ENCODE results near the gene RUBCNL. TPM values are rescaled to one million over a fixed set of nuclear protein-coding genes. Genes with fewer than 3 reads are reported as not detected.

Gene RUBCNL
- total and polyA plus RNA-seq, 2 donors (not counting 3 experiments of a cell fraction or from before 2014, with no cell fraction given): not detected

DNA sequence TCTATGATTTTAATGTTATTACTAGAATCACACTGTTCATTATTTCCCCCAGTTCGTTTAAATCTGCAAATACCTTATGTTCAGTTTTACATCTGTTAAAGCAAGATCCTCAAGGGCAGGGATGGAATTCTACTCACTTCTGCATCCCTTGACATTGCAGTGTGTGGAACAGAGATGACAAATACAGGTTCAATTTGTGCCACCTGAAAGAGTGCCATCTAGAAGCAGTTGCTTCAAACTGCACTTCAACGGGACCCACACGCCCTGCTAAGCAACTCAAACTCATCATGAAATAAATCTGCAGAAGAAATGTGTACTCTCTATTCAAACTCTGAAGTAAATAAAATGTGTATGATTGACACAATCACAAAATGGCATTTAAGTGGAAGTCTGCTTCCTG, 44.5 kb downstream of the RUBCNL start:
- no peaks in the 10 kb centered on the region for H3K9me3 ChIP-seq (replicated peaks; ENCODE audit: control insufficient read depth, insufficient read depth, low read length)
- no peak overlapping the region for H2AFZ ChIP-seq (ENCODE audit: low read depth, low read length)
- H3K9me1 ChIP-seq (replicated peaks; ENCODE audit: control insufficient read depth, extremely low read depth, insufficient read depth, low read length): no peaks in the 10 kb centered on the region
- CTCF ChIA-PET: no interaction called here
- H3K4me2 ChIP-seq (ENCODE audit: insufficient read depth, low read length): no peak overlapping the region
- H3K27ac ChIP-seq (ENCODE audit: insufficient read depth, low read depth, low read length): no peak overlapping the region
- no peaks in the 10 kb centered on the region for H3K79me2 ChIP-seq (ENCODE audit: control insufficient read depth, insufficient read depth, low read length)
- BruUV-seq (replicated peaks): no TSS peak
- H3K4me1 ChIP-seq (ENCODE audit: control insufficient read depth, extremely low read depth, insufficient read depth, low read length): no peaks in the 10 kb centered on the region
- POLR2A ChIA-PET: no interaction called here
- no peaks in the 10 kb centered on the region for H3K36me3 ChIP-seq (ENCODE audit: control insufficient read depth in 2 of 2, extremely low read depth in 1 of 2, insufficient read depth in 2 of 2, low read length in 2 of 2)
- no peaks in the 10 kb centered on the region for H4K20me1 ChIP-seq (replicated peaks; ENCODE audit: control insufficient read depth, extremely low read depth, insufficient read depth, low read length)
- no peak overlapping the region for H3K4me3 ChIP-seq (replicated peaks in 1 of 3; ENCODE audit: insufficient read depth in 1 of 3, low read depth in 1 of 3, low read length in 3 of 3)
- no peaks in the 10 kb centered on the region for H3K27me3 ChIP-seq (ENCODE audit: control insufficient read depth in 2 of 2, insufficient read depth in 2 of 2, low read length in 2 of 2)
- dilution Hi-C loops (cut with MboI; ENCODE audit: extremely low pct_ligation_motif_present, low sequenced_read_pairs): no loop called here
- intact Hi-C loops (cut with micrococcal nuclease): no loop called here
- H3K9ac ChIP-seq (replicated peaks; ENCODE audit: extremely low read depth, insufficient read depth, low read length): no peak overlapping the region
- no peak for DNase-seq (ENCODE audit: low read depth, low spot score)
- no peak for FAIRE-seq
- TF ChIP-seq, protein P1, sequence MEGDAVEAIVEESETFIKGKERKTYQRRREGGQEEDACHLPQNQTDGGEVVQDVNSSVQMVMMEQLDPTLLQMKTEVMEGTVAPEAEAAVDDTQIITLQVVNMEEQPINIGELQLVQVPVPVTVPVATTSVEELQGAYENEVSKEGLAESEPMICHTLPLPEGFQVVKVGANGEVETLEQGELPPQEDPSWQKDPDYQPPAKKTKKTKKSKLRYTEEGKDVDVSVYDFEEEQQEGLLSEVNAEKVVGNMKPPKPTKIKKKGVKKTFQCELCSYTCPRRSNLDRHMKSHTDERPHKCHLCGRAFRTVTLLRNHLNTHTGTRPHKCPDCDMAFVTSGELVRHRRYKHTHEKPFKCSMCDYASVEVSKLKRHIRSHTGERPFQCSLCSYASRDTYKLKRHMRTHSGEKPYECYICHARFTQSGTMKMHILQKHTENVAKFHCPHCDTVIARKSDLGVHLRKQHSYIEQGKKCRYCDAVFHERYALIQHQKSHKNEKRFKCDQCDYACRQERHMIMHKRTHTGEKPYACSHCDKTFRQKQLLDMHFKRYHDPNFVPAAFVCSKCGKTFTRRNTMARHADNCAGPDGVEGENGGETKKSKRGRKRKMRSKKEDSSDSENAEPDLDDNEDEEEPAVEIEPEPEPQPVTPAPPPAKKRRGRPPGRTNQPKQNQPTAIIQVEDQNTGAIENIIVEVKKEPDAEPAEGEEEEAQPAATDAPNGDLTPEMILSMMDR (IDR thresholded peaks at IDR 0.05; ENCODE audit: extremely low read depth in 1 of 2, insufficient read depth in 1 of 2, low read depth in 1 of 2, low read length in 2 of 2): no peak
- TF ChIP-seq, protein P2, sequence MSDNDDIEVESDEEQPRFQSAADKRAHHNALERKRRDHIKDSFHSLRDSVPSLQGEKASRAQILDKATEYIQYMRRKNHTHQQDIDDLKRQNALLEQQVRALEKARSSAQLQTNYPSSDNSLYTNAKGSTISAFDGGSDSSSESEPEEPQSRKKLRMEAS (IDR thresholded peaks at IDR 0.05; ENCODE audit: insufficient read depth, insufficient read length): no peak
- TF ChIP-seq MYC (IDR thresholded peaks at IDR 0.05; ENCODE audit: low read depth, low read length): no peak
- no peak for TF ChIP-seq POLR2A (IDR thresholded peaks at IDR 0.05; ENCODE audit: low read depth, low read length)
- no peak for TF ChIP-seq POLR2AphosphoS5 (IDR thresholded peaks at IDR 0.05; ENCODE audit: insufficient read depth, low read depth, low read length)
- no peak for TF ChIP-seq EZH2 (IDR thresholded peaks at IDR 0.05; ENCODE audit: borderline replicate concordance, low read depth, low read length, severe bottlenecking)
- no peak for TF ChIP-seq GATA2 (IDR thresholded peaks at IDR 0.05; ENCODE audit: insufficient read depth, insufficient read length, low read depth, low read length)
- TF ChIP-seq JUN (IDR thresholded peaks at IDR 0.05; ENCODE audit: borderline replicate concordance, insufficient read depth, insufficient read length, low read depth): no peak
- TF ChIP-seq FOS (IDR thresholded peaks at IDR 0.05; ENCODE audit: borderline replicate concordance, insufficient read depth, low read length): no peak
